HCT116 (cell line): ENCODE data around the gene GRIK4. TPM values are rescaled to one million over a fixed set of nuclear protein-coding genes. Genes with fewer than 3 reads are reported as not detected.

Source experiments
- ATAC-seq: fragments of 200-7000 bp; cut with Tn5 transposase; 2 replicates; pipeline ENCODE4 v1.9.1; 2020; ENCODE audit warnings: mild to moderate bottlenecking, moderate library complexity
- BruUV-seq: library from RNA; stranded (reverse); fragments of 400-500 nt; replicated peaks from 2 replicates; lab custom pipeline; 2021; lab: Mats Ljungman, UMichigan
- CTCF ChIA-PET: fragments of 300-600 bp; sonication (Branson Sonifier 250); formaldehyde crosslinking; loops from one replicate; lab custom pipeline; 2021; ENCODE audit warnings: antibody characterized with exemption; lab: Charles Lee
- POLR2A ChIA-PET: fragments of 300-600, 350-600 bp; sonication (Branson Sonifier 250); formaldehyde crosslinking; loops from one replicate; lab custom pipeline; 2021; ENCODE audit warnings: antibody characterized with exemption; lab: Charles Lee
- RAD21 ChIA-PET, 2 experiments: fragments of 300-600 bp; sonication (Branson Sonifier 250); formaldehyde crosslinking; loops; one replicate each; lab custom pipeline; 2023; ENCODE audit warnings: low total read pairs in 2 of 2; ENCODE audit not compliant: uncharacterized antibody in 2 of 2, unreplicated experiment in 2 of 2, low non-redundant PET in 1 of 2; lab: Charles Lee
- DNase-seq: peaks from one replicate; pipeline ENCODE4 v3.0.0-alpha.2; 2010; ENCODE audit warnings: low read depth, low spot score
- H2AFZ ChIP-seq: fragments of 200-600 bp; shearing (Covaris generic), sonication (generic); 2 replicates; pipeline ENCODE4 v1.6.1; 2017; ENCODE audit warnings: low read depth, mixed run types, mixed read lengths, antibody characterized with exemption, low read length; ENCODE audit not compliant: poor library complexity, severe bottlenecking
- H3K27ac ChIP-seq: 2 replicates; pipeline ENCODE4 v1.5.1; 2012; ENCODE audit warnings: low read depth, low read length
- H3K27me3 ChIP-seq: fragments of 200-600 bp; sonication (generic); 2 replicates; pipeline ENCODE4 v1.6.1; 2016; ENCODE audit warnings: mixed run types, low read length, mixed read lengths; ENCODE audit not compliant: insufficient read depth
- H3K36me3 ChIP-seq, 2 experiments: fragments of 200-500 bp in 1 of 2; fragments of 200-600 bp in 1 of 2; sonication (Bioruptor generic) in 1 of 2; sonication (generic) in 1 of 2; 2 replicates each; pipeline versions ENCODE4 v1.5.1 to v1.6.1; 2014 to 2016; ENCODE audit warnings: low read length in 2 of 2, inconsistent platforms in 1 of 2, mixed read lengths in 1 of 2, mixed run types in 1 of 2; ENCODE audit not compliant: insufficient read depth in 2 of 2, control insufficient read depth in 1 of 2
- H3K4me1 ChIP-seq, 2 experiments: fragments of 200-600 bp in 1 of 2; sonication (generic) in 1 of 2; 2 replicates each; pipeline versions ENCODE4 v1.5.1 to v1.6.1; 2012 to 2017; ENCODE audit warnings: low read length in 2 of 2, inconsistent platforms in 1 of 2, mild to moderate bottlenecking in 1 of 2, mixed read lengths in 1 of 2, mixed run types in 1 of 2, moderate library complexity in 1 of 2; ENCODE audit not compliant: insufficient read depth in 2 of 2, control insufficient read depth in 1 of 2
- H3K4me2 ChIP-seq: fragments of 200-600 bp; sonication (generic); 2 replicates; pipeline ENCODE4 v1.6.1; 2017; ENCODE audit warnings: mixed run types, low read length, mixed read lengths
- H3K4me3 ChIP-seq, 2 experiments: fragments of 200-600 bp in 1 of 2; sonication (generic) in 1 of 2; replicated peaks in 1 of 2; 2 replicates each; pipeline ENCODE4 v1.5.1; 2011 to 2016; ENCODE audit warnings: low read length in 2 of 2, control low read depth in 1 of 2, low read depth in 1 of 2, mild to moderate bottlenecking in 1 of 2, mixed read lengths in 1 of 2, mixed run types in 1 of 2
- H3K79me2 ChIP-seq: fragments of 200-600 bp; sonication (generic); 2 replicates; pipeline ENCODE4 v1.6.1; 2017; ENCODE audit warnings: mild to moderate bottlenecking, mixed run types, low read length, moderate library complexity, mixed read lengths; ENCODE audit not compliant: insufficient read depth
- H3K9ac ChIP-seq: fragments of 200-600 bp; sonication (generic); 2 replicates; pipeline ENCODE4 v1.6.1; 2016; ENCODE audit warnings: low read length, mixed read lengths
- H3K9me2 ChIP-seq: fragments of 200-600 bp; sonication (generic), shearing (Covaris generic); 2 replicates; pipeline ENCODE4 v1.6.1; 2017; ENCODE audit warnings: mixed run types, mild to moderate bottlenecking, moderate library complexity; ENCODE audit not compliant: insufficient read depth
- H3K9me3 ChIP-seq, 2 experiments: fragments of 200-500 bp in 1 of 2; fragments of 200-600 bp in 1 of 2; sonication (Bioruptor generic) in 1 of 2; sonication (generic) in 1 of 2; 2 replicates each; pipeline ENCODE4 v1.6.1; 2014 to 2017; ENCODE audit warnings: low read length in 2 of 2, mixed read lengths in 2 of 2, inconsistent platforms in 1 of 2, low read depth in 1 of 2, mild to moderate bottlenecking in 1 of 2, mixed run types in 1 of 2, moderate library complexity in 1 of 2; ENCODE audit not compliant: control insufficient read depth in 1 of 2, insufficient read depth in 1 of 2
- H4K20me1 ChIP-seq: fragments of 200-600 bp; sonication (generic), shearing (Covaris generic); 2 replicates; pipeline ENCODE4 v1.6.1; 2017; ENCODE audit warnings: mixed run types, mild to moderate bottlenecking, moderate library complexity; ENCODE audit not compliant: insufficient read depth
- EZH2phosphoT487 ChIP-seq: fragments of 200-600 bp; IDR thresholded peaks from 2 replicates; pipeline ENCODE4 v1.6.1; 2018; ENCODE audit warnings: antibody characterized with exemption, borderline replicate concordance
- JUND ChIP-seq: IDR thresholded peaks from 2 replicates; pipeline ENCODE4 v1.6.1; 2012
- SRF ChIP-seq: IDR thresholded peaks from 2 replicates; pipeline ENCODE4 v1.6.1; 2012; ENCODE audit warnings: low read depth
- intact Hi-C: fragments of 100-400 bp; cut with micrococcal nuclease; formaldehyde crosslinking; loops from 2 replicates; pipeline ENCODE4 v1.10.0; 2022
- total RNA-seq: library from RNA; stranded (reverse); gene quantifications from one replicate; pipeline ENCODE4 v1.2.1, GENCODE V29; 2021; ENCODE audit not compliant: unreplicated experiment
- TF ChIP-seq, protein P1 (sequence below): IDR thresholded peaks from 2 replicates; pipeline ENCODE4 v1.6.1; 2012; ENCODE audit warnings: low read depth
- TF ChIP-seq, protein P2 (sequence below): IDR thresholded peaks from 2 replicates; pipeline ENCODE4 v1.6.1; 2012

The GRIK4 gene
- total RNA-seq, 1 experiment from 2014 or later = 0.52 TPM

DNA sequence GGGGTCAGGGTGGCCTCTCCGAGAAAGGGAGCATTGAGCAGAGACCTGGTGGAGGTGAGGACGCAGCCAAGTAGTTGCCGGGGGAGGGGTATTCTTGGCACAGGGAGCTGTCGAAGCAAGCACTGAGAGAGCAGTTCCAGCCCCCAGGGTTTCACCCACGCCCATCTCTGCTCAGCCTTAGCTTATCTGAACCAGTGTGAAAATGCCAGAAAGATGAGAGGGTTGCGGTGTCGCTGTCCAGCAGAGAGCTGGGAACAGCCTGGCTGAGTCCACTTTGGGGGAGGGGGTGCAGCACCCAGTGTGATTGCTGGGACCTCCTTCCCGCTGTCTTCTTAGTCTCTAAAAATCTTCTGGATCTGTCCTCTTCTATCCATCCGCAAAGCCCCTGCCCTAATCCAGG is 389.1 kb downstream of the GRIK4 start:
- H3K4me3 ChIP-seq = no peak overlapping the region
- DNase-seq (no peak), ATAC-seq (no peak)
- H3K4me2 ChIP-seq = no peak overlapping the region
- H3K9me3 ChIP-seq = no peaks in the 10 kb centered on the region
- no peak overlapping the region for H3K27ac ChIP-seq
- ChIA-PET RAD21 (no interaction called here), POLR2A (no interaction called here), CTCF (interaction anchor here (1.0 kb wide), 1 partner anchor 12 kb away, joined by 3 read pairs; no protein-coding TSS in a partner anchor)
- TF ChIP-seq EZH2phosphoT487 (no peak), JUND (no peak)
- TF ChIP-seq, protein P1, sequence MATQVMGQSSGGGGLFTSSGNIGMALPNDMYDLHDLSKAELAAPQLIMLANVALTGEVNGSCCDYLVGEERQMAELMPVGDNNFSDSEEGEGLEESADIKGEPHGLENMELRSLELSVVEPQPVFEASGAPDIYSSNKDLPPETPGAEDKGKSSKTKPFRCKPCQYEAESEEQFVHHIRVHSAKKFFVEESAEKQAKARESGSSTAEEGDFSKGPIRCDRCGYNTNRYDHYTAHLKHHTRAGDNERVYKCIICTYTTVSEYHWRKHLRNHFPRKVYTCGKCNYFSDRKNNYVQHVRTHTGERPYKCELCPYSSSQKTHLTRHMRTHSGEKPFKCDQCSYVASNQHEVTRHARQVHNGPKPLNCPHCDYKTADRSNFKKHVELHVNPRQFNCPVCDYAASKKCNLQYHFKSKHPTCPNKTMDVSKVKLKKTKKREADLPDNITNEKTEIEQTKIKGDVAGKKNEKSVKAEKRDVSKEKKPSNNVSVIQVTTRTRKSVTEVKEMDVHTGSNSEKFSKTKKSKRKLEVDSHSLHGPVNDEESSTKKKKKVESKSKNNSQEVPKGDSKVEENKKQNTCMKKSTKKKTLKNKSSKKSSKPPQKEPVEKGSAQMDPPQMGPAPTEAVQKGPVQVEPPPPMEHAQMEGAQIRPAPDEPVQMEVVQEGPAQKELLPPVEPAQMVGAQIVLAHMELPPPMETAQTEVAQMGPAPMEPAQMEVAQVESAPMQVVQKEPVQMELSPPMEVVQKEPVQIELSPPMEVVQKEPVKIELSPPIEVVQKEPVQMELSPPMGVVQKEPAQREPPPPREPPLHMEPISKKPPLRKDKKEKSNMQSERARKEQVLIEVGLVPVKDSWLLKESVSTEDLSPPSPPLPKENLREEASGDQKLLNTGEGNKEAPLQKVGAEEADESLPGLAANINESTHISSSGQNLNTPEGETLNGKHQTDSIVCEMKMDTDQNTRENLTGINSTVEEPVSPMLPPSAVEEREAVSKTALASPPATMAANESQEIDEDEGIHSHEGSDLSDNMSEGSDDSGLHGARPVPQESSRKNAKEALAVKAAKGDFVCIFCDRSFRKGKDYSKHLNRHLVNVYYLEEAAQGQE = peak; percentile 39
- no peak overlapping the region for H2AFZ ChIP-seq
- no peaks in the 10 kb centered on the region for H4K20me1 ChIP-seq
- BruUV-seq = no TSS peak
- H3K36me3 ChIP-seq = no peaks in the 10 kb centered on the region
- H3K9me2 ChIP-seq = no peaks in the 10 kb centered on the region
- peaks cover 60% of the 10 kb centered on the region for H3K27me3 ChIP-seq
- no peaks in the 10 kb centered on the region for H3K79me2 ChIP-seq
- intact Hi-C loops = no loop called here
- peaks cover 0 to 8% of the 10 kb centered on the region in 2 experiments; a peak in 1 of 4 replicates for H3K4me1 ChIP-seq
- H3K9ac ChIP-seq = no peak overlapping the region

GRCh38 chr11:120903686-120904085 is 392.1 kb downstream of the GRIK4 start:
- Histone ChIP-seq H3K4me1 (peaks cover 0 to 8% of the 10 kb centered on the region in 2 experiments; a peak in 1 of 4 replicates), H3K9me2 (no peaks in the 10 kb centered on the region), H3K27me3 (peaks cover 50% of the 10 kb centered on the region; the same call in 1 of the 2 replicates), H3K9me3 (no peaks in the 10 kb centered on the region), H3K27ac (no peak overlapping the region), H4K20me1 (no peaks in the 10 kb centered on the region), H3K79me2 (no peaks in the 10 kb centered on the region), H3K4me3 (no peak overlapping the region), H3K36me3 (no peaks in the 10 kb centered on the region), H3K9ac (no peak overlapping the region), H3K4me2 (no peak overlapping the region), H2AFZ (no peak overlapping the region)
- DNase-seq = no peak
- ChIA-PET CTCF (no interaction called here), RAD21 (no interaction called here), POLR2A (no interaction called here)
- intact Hi-C loops = no loop called here
- BruUV-seq = no TSS peak
- no peak for TF ChIP-seq SRF
- TF ChIP-seq, protein P2, sequence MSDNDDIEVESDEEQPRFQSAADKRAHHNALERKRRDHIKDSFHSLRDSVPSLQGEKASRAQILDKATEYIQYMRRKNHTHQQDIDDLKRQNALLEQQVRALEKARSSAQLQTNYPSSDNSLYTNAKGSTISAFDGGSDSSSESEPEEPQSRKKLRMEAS = 0 out of 2 replicates have a peak, but pooled peaks have one; percentile 15
- no peak for ATAC-seq
